Gastroesophageal sphincter (tissue), 4 donors: ENCODE results near the gene TSHZ3. TPM values are rescaled to one million over a fixed set of nuclear protein-coding genes. Genes with fewer than 3 reads are reported as not detected.
A peak's percentile ranks its signal among the peaks of the same experiment; 100 is the strongest.

Experiments
- ATAC-seq: fragments of 150-250 bp; one replicate; pipeline ENCODE4 v1.9.1; 2016; ENCODE audit warnings: mild to moderate bottlenecking, moderate library complexity
- H3K27ac ChIP-seq, 4 donors: fragments of 200-600 bp; sonication (generic) in 3 of 4; 1 replicate in 3 of 4; 2 replicates in 1 of 4; pipeline ENCODE4 v1.5.1; 2016 to 2019
- H3K27me3 ChIP-seq: fragments of 200-600 bp; sonication (generic); one replicate; pipeline ENCODE4 v1.5.1; 2019
- H3K36me3 ChIP-seq, 2 donors: fragments of 200-600 bp; sonication (generic); one replicate each; pipeline ENCODE4 v1.5.1; 2019; ENCODE audit warnings: control low read depth in 1 of 2
- H3K4me1 ChIP-seq, 3 donors: fragments of 200-600 bp; sonication (generic); 1 replicate in 2 of 3; 2 replicates in 1 of 3; pipeline ENCODE4 v1.5.1; 2016 to 2019; ENCODE audit warnings: control low read depth in 2 of 3
- H3K4me3 ChIP-seq, 2 donors: fragments of 200-600 bp; sonication (generic); one replicate each; pipeline ENCODE4 v1.5.1; 2019; ENCODE audit warnings: mild to moderate bottlenecking in 1 of 2, moderate library complexity in 1 of 2
- H3K9me3 ChIP-seq, 3 donors: fragments of 200-600 bp; sonication (generic); one replicate each; pipeline ENCODE4 v1.5.1; 2017 to 2019; ENCODE audit warnings: control low read depth in 2 of 3
- EP300 ChIP-seq: sonication (generic); formaldehyde crosslinking; IDR thresholded peaks from one replicate; pipeline ENCODE4 v1.6.1; 2017; ENCODE audit warnings: antibody characterized with exemption, mild to moderate bottlenecking
- POLR2A ChIP-seq, 2 donors: fragments of 450-650 bp; IDR thresholded peaks; one replicate each; pipeline ENCODE4 v1.6.1; 2017; ENCODE audit warnings: antibody characterized with exemption in 2 of 2, mild to moderate bottlenecking in 2 of 2, moderate library complexity in 1 of 2
- POLR2AphosphoS5 ChIP-seq: sonication (generic); formaldehyde crosslinking; IDR thresholded peaks from one replicate; pipeline ENCODE4 v1.6.1; 2017; ENCODE audit warnings: antibody characterized with exemption
- WGBS, 2 donors: methylation state at CpG; one replicate each; pipeline ENCODE4 v1.1.5; 2018; ENCODE audit warnings: low coverage in 1 of 2; 5-methylcytosine and 5-hydroxymethylcytosine counted together
- total RNA-seq, 4 donors: library from RNA; depleted of rRNA; stranded (reverse); fragments of >200 nt; gene quantifications; one replicate each; pipeline ENCODE4 v1.1.0, GENCODE V29; 2016
- TF ChIP-seq, protein P1 (sequence below), 4 experiments: fragments of 200-600 bp in 2 of 4; fragments of 450-650 bp in 2 of 4; sonication (generic) in 1 of 4; IDR thresholded peaks; one replicate each; pipeline ENCODE4 v1.5.1; 2017 to 2019; ENCODE audit warnings: antibody characterized with exemption in 4 of 4, mild to moderate bottlenecking in 2 of 4, moderate library complexity in 2 of 4

Gene TSHZ3
- total RNA-seq, 4 donors from 2014 or later, result 15.6 to 40.2 (median 31.1) TPM

- Histone ChIP-seq H3K4me1 (peaks cover 0 to 6% (median 0%) of the 10 kb centered on the region in 3 donors), H3K36me3 (no peaks in the 10 kb centered on the region), H3K4me3 (no peak overlapping the region), H3K27me3 (no peaks in the 10 kb centered on the region), H3K9me3 (no peaks in the 10 kb centered on the region), H3K27ac (no peak overlapping the region)
- TF ChIP-seq POLR2A (IDR thresholded peaks at IDR 0.05), result no peak
- TF ChIP-seq POLR2AphosphoS5, result no peak
- TF ChIP-seq, protein P1, sequence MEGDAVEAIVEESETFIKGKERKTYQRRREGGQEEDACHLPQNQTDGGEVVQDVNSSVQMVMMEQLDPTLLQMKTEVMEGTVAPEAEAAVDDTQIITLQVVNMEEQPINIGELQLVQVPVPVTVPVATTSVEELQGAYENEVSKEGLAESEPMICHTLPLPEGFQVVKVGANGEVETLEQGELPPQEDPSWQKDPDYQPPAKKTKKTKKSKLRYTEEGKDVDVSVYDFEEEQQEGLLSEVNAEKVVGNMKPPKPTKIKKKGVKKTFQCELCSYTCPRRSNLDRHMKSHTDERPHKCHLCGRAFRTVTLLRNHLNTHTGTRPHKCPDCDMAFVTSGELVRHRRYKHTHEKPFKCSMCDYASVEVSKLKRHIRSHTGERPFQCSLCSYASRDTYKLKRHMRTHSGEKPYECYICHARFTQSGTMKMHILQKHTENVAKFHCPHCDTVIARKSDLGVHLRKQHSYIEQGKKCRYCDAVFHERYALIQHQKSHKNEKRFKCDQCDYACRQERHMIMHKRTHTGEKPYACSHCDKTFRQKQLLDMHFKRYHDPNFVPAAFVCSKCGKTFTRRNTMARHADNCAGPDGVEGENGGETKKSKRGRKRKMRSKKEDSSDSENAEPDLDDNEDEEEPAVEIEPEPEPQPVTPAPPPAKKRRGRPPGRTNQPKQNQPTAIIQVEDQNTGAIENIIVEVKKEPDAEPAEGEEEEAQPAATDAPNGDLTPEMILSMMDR (IDR thresholded peaks at IDR 0.05), result no peak
- TF ChIP-seq EP300, result no peak
- ATAC-seq, result no peak
- 100% methylated on average over 1 of the region's 6 CpGs; no CpG with 5 or more reads in 1 of the 2 donors for WGBS, 2 donors
These were observed 31.6 kb upstream of the TSHZ3 start for GRCh38 chr19:31380854-31381253.

GRCh38 chr19:31378404-31378803 is 29.2 kb upstream of the TSHZ3 start:
- Histone ChIP-seq H3K4me1 (peaks cover 0 to 6% (median 0%) of the 10 kb centered on the region in 3 donors), H3K9me3 (peaks cover 0 to 7% (median 0%) of the 10 kb centered on the region in 3 donors)

DNA sequence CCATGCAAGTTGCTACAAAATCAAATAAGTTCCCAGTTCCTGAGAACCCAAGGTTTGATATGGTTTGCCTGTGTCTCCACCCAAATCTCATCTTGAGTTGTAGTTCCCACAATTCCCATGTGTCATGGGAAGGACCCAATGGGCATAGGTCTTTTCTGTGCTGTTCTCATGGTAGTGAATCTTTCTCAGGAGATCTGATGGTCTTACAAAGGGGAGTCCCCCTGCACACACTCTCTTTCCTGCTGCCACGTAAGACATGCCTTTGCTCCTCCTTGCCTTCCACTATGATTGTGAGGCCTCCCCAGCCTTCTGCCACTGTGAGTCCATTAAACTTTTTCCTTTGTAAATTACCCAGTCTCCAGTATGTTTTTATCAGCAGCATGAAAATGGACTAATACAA is 28.5 kb upstream of the TSHZ3 start:
- ATAC-seq, result no peak
- peaks cover 0 to 8% of the 10 kb centered on the region in 2 donors for H3K36me3 ChIP-seq
- no peak overlapping the region for H3K4me3 ChIP-seq
- peak overlapping the region in 1 of 4 donors; percentile 31 for H3K27ac ChIP-seq
- peaks cover 0 to 6% (median 0%) of the 10 kb centered on the region in 3 donors for H3K4me1 ChIP-seq
- peaks cover 0 to 9% (median 0%) of the 10 kb centered on the region in 3 donors for H3K9me3 ChIP-seq
- TF ChIP-seq EP300 (no peak), POLR2AphosphoS5 (no peak), POLR2A (IDR thresholded peaks at IDR 0.05) (no peak)
- TF ChIP-seq, protein P1 (IDR thresholded peaks at IDR 0.05), result no peak
- H3K27me3 ChIP-seq, result no peaks in the 10 kb centered on the region
- 89% methylated on average over 1 of the region's 1 CpG; no CpG with 5 or more reads in 1 of the 2 donors for WGBS, 2 donors

More at GRCh38 chr19:31378404-31378803, 29.2 kb upstream of the TSHZ3 start:
- Histone ChIP-seq H3K4me3 (no peak overlapping the region), H3K36me3 (peaks cover 0 to 8% of the 10 kb centered on the region in 2 donors), H3K27me3 (no peaks in the 10 kb centered on the region), H3K27ac (peak overlapping the region in 1 of 4 donors; percentile 29)
- TF ChIP-seq EP300 (no peak), POLR2AphosphoS5 (peak; percentile 54), POLR2A (IDR thresholded peaks at IDR 0.05) (no peak)
- TF ChIP-seq, protein P1 (IDR thresholded peaks at IDR 0.05), result no peak
- 22 to 28% methylated on average over 2 to 4 of the region's 4 CpGs for WGBS, 2 donors
- ATAC-seq, result peak; percentile 73

DNA sequence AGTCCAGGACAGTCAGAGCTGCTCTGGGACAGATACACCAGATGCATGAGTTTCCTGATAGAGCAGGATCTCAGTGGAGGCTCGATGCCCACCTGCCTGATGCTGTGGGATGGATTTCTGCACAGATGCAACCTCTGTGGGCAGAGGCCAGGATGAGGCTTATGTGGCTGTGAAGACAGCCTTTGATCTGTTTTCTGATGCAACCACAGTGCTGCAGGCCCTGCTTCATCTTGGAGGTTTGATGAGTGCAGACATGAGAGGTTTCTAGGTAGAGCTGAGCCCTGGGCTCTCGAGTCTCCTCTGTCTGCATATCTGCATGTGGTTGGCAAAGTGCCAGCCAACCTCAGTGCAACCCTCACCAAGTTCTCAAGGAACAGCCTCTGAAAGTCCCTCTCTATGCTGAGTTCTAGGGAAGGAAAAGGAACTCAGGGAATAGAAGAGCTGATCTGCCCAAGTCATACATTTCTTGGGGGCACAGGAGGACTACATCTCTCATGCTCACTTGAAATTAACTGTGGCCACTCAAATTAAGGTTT is 23.1 kb upstream of the TSHZ3 start:
- Histone ChIP-seq H3K27me3 (no peaks in the 10 kb centered on the region), H3K4me3 (no peak overlapping the region), H3K27ac (no peak overlapping the region), H3K9me3 (peaks cover 0 to 9% (median 0%) of the 10 kb centered on the region in 3 donors), H3K4me1 (no peaks in the 10 kb centered on the region), H3K36me3 (peaks cover 0 to 8% of the 10 kb centered on the region in 2 donors)
- TF ChIP-seq EP300, result no peak
- no peak for TF ChIP-seq POLR2AphosphoS5
- TF ChIP-seq, protein P1 (IDR thresholded peaks at IDR 0.05), result no peak
- TF ChIP-seq POLR2A (IDR thresholded peaks at IDR 0.05), result no peak
- 83% methylated on average over 1 of the region's 2 CpGs; no CpG with 5 or more reads in 1 of the 2 donors for WGBS, 2 donors
- no peak for ATAC-seq

- H3K27me3 ChIP-seq, result no peaks in the 10 kb centered on the region
- H3K4me3 ChIP-seq, result no peak overlapping the region
- H3K4me1 ChIP-seq, result no peaks in the 10 kb centered on the region
- TF ChIP-seq POLR2A (IDR thresholded peaks at IDR 0.05) (no peak), EP300 (no peak), POLR2AphosphoS5 (no peak)
- TF ChIP-seq, protein P1 (IDR thresholded peaks at IDR 0.05), result no peak
- ATAC-seq, result no peak
- peaks cover 0 to 20% of the 10 kb centered on the region in 2 donors for H3K36me3 ChIP-seq
- 63 to 82% methylated on average over 4 of the region's 5 CpGs for WGBS, 2 donors
- H3K9me3 ChIP-seq, result peaks cover 0 to 9% (median 0%) of the 10 kb centered on the region in 3 donors
- no peak overlapping the region for H3K27ac ChIP-seq
These were observed 21.0 kb upstream of the TSHZ3 start for GRCh38 chr19:31370216-31370615.
